K562 (cell line): ENCODE results near the gene CBX2. TPM values are rescaled to one million over a fixed set of nuclear protein-coding genes. Genes with fewer than 3 reads are reported as not detected.

Experiments used
- ATAC-seq: fragments of 200-7000 bp; cut with Tn5 transposase; 3 replicates; pipeline ENCODE4 v1.9.1; 2020; ENCODE audit warnings: moderate library complexity
- BruUV-seq: library from RNA; stranded (reverse); fragments of 400-500 nt; replicated peaks from 2 replicates; lab custom pipeline; 2021; lab: Mats Ljungman, UMichigan
- CTCF ChIA-PET: fragments of 300-600 bp; formaldehyde crosslinking; extraction: SDS; loops from one replicate; lab custom pipeline; 2021; ENCODE audit warnings: low intra/inter-chr PET ratio; lab: Yijun Ruan, JAX
- POLR2A ChIA-PET: fragments of 300-600, 350-650 bp; sonication (Branson Sonifier 250); formaldehyde crosslinking; extraction: SDS; loops from one replicate; lab custom pipeline; 2021; ENCODE audit warnings: antibody characterized with exemption, inconsistent platforms; lab: Yijun Ruan, JAX
- DNase-seq, 4 experiments: peaks; one replicate each; pipeline versions ENCODE4 v3.0.0 to v3.0.0-alpha.2; 2011 to 2018; ENCODE audit warnings: low spot score in 3 of 4, mixed read lengths in 3 of 4; ENCODE audit errors: extremely low read depth in 1 of 4
- FAIRE-seq: peaks from 2 replicates; lab custom pipeline; 2011; peaks lifted over from hg19 to GRCh38; lab: Jason Lieb, UNC
- H2AFZ ChIP-seq: 2 replicates; pipeline ENCODE4 v1.6.0; 2011; ENCODE audit warnings: low read depth, low read length, control low read depth, inconsistent platforms
- H3K27ac ChIP-seq: fragments of 200-600 bp; 3 replicates; pipeline ENCODE4 v1.8.0; 2011; ENCODE audit warnings: low read depth, mild to moderate bottlenecking, control low read depth, inconsistent platforms, low read length, moderate library complexity, mixed read lengths; ENCODE audit errors: extremely low read depth
- H3K27me3 ChIP-seq, 2 experiments: fragments of 300-600 bp in 1 of 2; 2 replicates in 1 of 2; 3 replicates in 1 of 2; pipeline versions ENCODE4 v1.6.0 to v1.8.0; 2011; ENCODE audit warnings: inconsistent platforms in 2 of 2, low read length in 2 of 2, mild to moderate bottlenecking in 1 of 2, mixed read lengths in 1 of 2, moderate library complexity in 1 of 2; ENCODE audit not compliant: control insufficient read depth in 2 of 2, insufficient read depth in 2 of 2
- H3K36me3 ChIP-seq: fragments of 300-600 bp; 3 replicates; pipeline ENCODE4 v1.8.0; 2011; ENCODE audit warnings: mild to moderate bottlenecking, low read length, inconsistent platforms; ENCODE audit not compliant: control insufficient read depth, insufficient read depth
- H3K4me1 ChIP-seq, 2 experiments: fragments of 200-600 bp in 1 of 2; replicated peaks in 1 of 2; 2 replicates in 1 of 2; 3 replicates in 1 of 2; pipeline versions ENCODE4 v1.5.1 to v1.8.0; 2011; ENCODE audit warnings: inconsistent platforms in 2 of 2, low read length in 2 of 2, mild to moderate bottlenecking in 1 of 2, mixed read lengths in 1 of 2, moderate library complexity in 1 of 2; ENCODE audit not compliant: control insufficient read depth in 2 of 2, insufficient read depth in 2 of 2
- H3K4me2 ChIP-seq: 2 replicates; pipeline ENCODE4 v1.6.1; 2011; ENCODE audit warnings: low read length, control low read depth, inconsistent platforms, mixed read lengths; ENCODE audit not compliant: insufficient read depth
- H3K4me3 ChIP-seq: fragments of 200-600 bp; sonication (generic), shearing (Covaris generic); 2 replicates; pipeline ENCODE4 v1.5.1; 2016; ENCODE audit warnings: control low read depth, inconsistent platforms
- H3K79me2 ChIP-seq: fragments of 200-600 bp; 3 replicates; pipeline ENCODE4 v1.8.0; 2011; ENCODE audit warnings: low read length, inconsistent platforms; ENCODE audit not compliant: control insufficient read depth, insufficient read depth
- H3K9ac ChIP-seq, 2 experiments: 2 replicates each; pipeline versions ENCODE4 v1.6.0 to v1.6.1; 2011; ENCODE audit warnings: low read depth in 2 of 2, low read length in 2 of 2, control low read depth in 1 of 2, inconsistent platforms in 1 of 2, mild to moderate bottlenecking in 1 of 2, mixed read lengths in 1 of 2; ENCODE audit not compliant: insufficient read depth in 1 of 2
- H3K9me1 ChIP-seq: one replicate; pipeline ENCODE4 v1.6.0; 2011; ENCODE audit warnings: inconsistent platforms, mild to moderate bottlenecking, low read length, moderate library complexity; ENCODE audit not compliant: control insufficient read depth, insufficient read depth
- H3K9me3 ChIP-seq: replicated peaks from 2 replicates; pipeline ENCODE4 v1.5.1; 2011; ENCODE audit warnings: low read depth, low read length, inconsistent platforms; ENCODE audit not compliant: control insufficient read depth, insufficient read depth
- H4K20me1 ChIP-seq: replicated peaks from 2 replicates; pipeline ENCODE4 v1.6.1; 2011; ENCODE audit warnings: low read length, inconsistent platforms, mixed read lengths; ENCODE audit not compliant: control insufficient read depth, insufficient read depth
- CREB5 ChIP-seq: fragments of 250-450 bp; sonication (Bioruptor Pico); IDR thresholded peaks from 2 replicates; pipeline ENCODE4 v1.5.0; 2020; ENCODE audit warnings: mild to moderate bottlenecking
- CTBP1 ChIP-seq: fragments of 450-650 bp; IDR thresholded peaks from 2 replicates; pipeline ENCODE4 v1.6.1; 2016; ENCODE audit warnings: borderline replicate concordance
- ETS2 ChIP-seq: IDR thresholded peaks from 2 replicates; pipeline ENCODE4 v1.6.1; 2016; ENCODE audit warnings: borderline replicate concordance, missing genetic modification characterization, mild to moderate bottlenecking, moderate library complexity, missing compliant biosample characterization; ENCODE audit not compliant: poor library complexity, severe bottlenecking
- HDAC6 ChIP-seq: IDR thresholded peaks from 2 replicates; pipeline ENCODE4 v1.6.1; 2012; ENCODE audit warnings: low read depth, mild to moderate bottlenecking, control low read depth, inconsistent platforms, low read length, moderate library complexity
- PCBP2 ChIP-seq: fragments of 200-400 bp; formaldehyde crosslinking; IDR thresholded peaks from 2 replicates; pipeline ENCODE4 v1.6.1; 2018; ENCODE audit warnings: low read length, low read depth, mild to moderate bottlenecking, moderate library complexity; ENCODE audit not compliant: poor library complexity, severe bottlenecking
- POLR2G ChIP-seq: fragments of 200-400 bp; formaldehyde crosslinking; IDR thresholded peaks from 2 replicates; pipeline ENCODE4 v1.6.1; 2017; ENCODE audit warnings: low read depth, mild to moderate bottlenecking, antibody characterized with exemption, low read length, moderate library complexity
- PURB ChIP-seq: sonication (generic); formaldehyde crosslinking; IDR thresholded peaks from 2 replicates; pipeline ENCODE4 v1.9.0; 2021; ENCODE audit warnings: low read depth, mild to moderate bottlenecking, missing genetic modification reagents
- RBFOX2 ChIP-seq: fragments of 200-400 bp; formaldehyde crosslinking; IDR thresholded peaks from 2 replicates; pipeline ENCODE4 v1.6.1; 2017; ENCODE audit warnings: low read depth, mild to moderate bottlenecking, low read length, moderate library complexity
- SFPQ ChIP-seq: fragments of 200-400 bp; formaldehyde crosslinking; IDR thresholded peaks from 2 replicates; pipeline ENCODE4 v1.6.1; 2017; ENCODE audit warnings: mild to moderate bottlenecking, low read depth, low read length, moderate library complexity
- TCF7L2 ChIP-seq: fragments of 150-350 bp; IDR thresholded peaks from 2 replicates; pipeline ENCODE4 v1.6.1; 2016; ENCODE audit warnings: low read depth, mild to moderate bottlenecking, low read length, moderate library complexity
- ZBTB43 ChIP-seq: sonication (generic); formaldehyde crosslinking; IDR thresholded peaks from 2 replicates; pipeline ENCODE4 v1.8.0; 2023; ENCODE audit warnings: mild to moderate bottlenecking, missing genetic modification reagents
- WGBS: fragments of 100-300 bp; shearing (Covaris generic); methylation state at CpG from one replicate; pipeline ENCODE4 v1.1.6; 2016; ENCODE audit warnings: low coverage, mixed read lengths; ENCODE audit not compliant: insufficient coverage; ENCODE audit errors: missing lambda C conversion rate; 5-methylcytosine and 5-hydroxymethylcytosine counted together
- in situ Hi-C: fragments of 300-500 bp; cut with MboI; formaldehyde crosslinking; loops from 4 replicates; pipeline ENCODE4 v1.15.0; 2018; ENCODE audit warnings: inconsistent platforms, mixed read lengths
- intact Hi-C: fragments of 100-400 bp; cut with micrococcal nuclease; formaldehyde crosslinking; loops from 2 replicates; pipeline ENCODE4 v1.14.2; 2022
- polyA plus RNA-seq, 8 experiments: library from polyadenylated mRNA; depleted of rRNA in 4 of 8; stranded (reverse) in 5 of 8; unstranded in 3 of 8; fragments of >200 nt; fragmentation: Nextera tagmentation in 2 of 8; fragmentation: Illumina TruSeq in 1 of 8; extraction: Ambion mirVana in 2 of 8; extraction: Trizol in 1 of 8; gene quantifications; 2 replicates each; pipeline versions ENCODE4 v1.2.1 to v1.2.3, GENCODE V29; 2011 to 2014; ENCODE audit warnings: inconsistent platforms in 1 of 8, missing spikeins in 1 of 8
- total RNA-seq, 7 experiments: library from RNA; depleted of rRNA in 6 of 7; stranded (reverse); fragments of >200 nt in 6 of 7; fragmentation: Illumina TruSeq in 2 of 7; extraction: Trizol in 2 of 7; gene quantifications; 2 replicates each; pipeline versions ENCODE4 v1.2.1 to v1.2.3, GENCODE V29; 2011 to 2021; ENCODE audit warnings: low replicate concordance in 1 of 7
- TF ChIP-seq, protein P1 (sequence below): fragments of 250-450 bp; sonication (Bioruptor Pico); IDR thresholded peaks from 2 replicates; pipeline ENCODE4 v1.4.0; 2020; ENCODE audit warnings: borderline replicate concordance

The CBX2 gene
- total and polyA plus RNA-seq, 9 of the 15 experiments (the other 6 are each of a cell fraction or from before 2014, with no cell fraction given): 0.66 to 26.9 (median 13.9) TPM

DNA sequence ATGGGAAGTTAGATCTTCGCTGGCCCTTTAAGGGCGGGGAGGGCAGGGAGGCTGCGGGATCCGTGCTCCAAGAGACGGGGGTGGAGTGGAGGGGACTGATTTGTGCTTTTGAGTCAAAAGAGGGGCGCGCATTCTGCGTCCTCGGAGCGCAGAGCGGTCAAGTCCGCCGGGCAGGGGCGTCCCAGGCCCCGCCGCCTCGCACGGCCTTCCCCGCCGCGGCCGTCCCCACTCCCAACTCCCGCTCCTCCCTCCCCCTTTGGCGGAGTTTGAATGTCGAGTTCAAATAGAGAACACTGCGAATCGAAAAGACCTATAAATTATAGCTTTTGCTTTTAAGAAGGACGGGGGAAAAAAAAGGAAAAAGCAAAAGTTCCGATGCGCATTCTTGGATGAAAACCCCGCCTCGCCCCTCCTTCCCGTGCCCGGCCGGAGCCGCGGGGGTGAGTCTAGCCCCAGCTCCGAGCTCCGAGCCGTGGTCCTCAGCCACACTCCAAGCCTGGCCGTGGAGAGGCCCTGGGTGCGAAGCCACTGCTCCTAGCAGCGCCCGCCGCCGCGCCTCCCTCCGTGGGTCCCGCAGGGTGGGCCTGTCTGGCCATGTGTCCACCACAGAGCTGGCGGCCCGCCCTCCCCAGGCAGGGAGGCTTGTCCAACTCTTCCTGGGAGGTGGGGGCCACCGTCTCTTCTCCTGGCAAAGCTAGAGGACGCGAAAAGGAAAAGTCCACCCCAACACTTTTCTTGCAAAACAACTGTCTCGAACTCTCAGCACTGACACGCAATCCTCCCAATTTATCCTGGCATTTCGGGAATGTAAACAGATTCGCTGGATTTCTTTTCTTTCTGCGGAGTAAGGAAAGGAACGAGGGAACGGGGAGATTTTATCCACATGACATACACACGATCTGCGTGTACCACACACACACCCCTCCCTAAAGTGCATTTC lies 15.3 kb downstream of the CBX2 start:
- ChIA-PET CTCF (no interaction called here), POLR2A (interaction anchor here (0.7 to 1.3 kb wide), 6 partner anchors 10 to 133 kb away, joined by 3 to 9 read pairs (median 4); no protein-coding TSS in a partner anchor)
- ATAC-seq: no peak
- Histone ChIP-seq H3K27ac (no peak overlapping the region), H3K9me3 (no peaks in the 10 kb centered on the region), H2AFZ (no peak overlapping the region), H3K9me1 (no peaks in the 10 kb centered on the region), H3K36me3 (peaks cover 20% of the 10 kb centered on the region; the same call in 2 of the 3 replicates), H4K20me1 (no peaks in the 10 kb centered on the region), H3K4me2 (no peak overlapping the region), H3K4me3 (no peak overlapping the region), H3K27me3 (no peaks in the 10 kb centered on the region), H3K79me2 (peaks cover 20% of the 10 kb centered on the region), H3K4me1 (peaks cover 15 to 64% of the 10 kb centered on the region in 2 experiments), H3K9ac (no peak overlapping the region)
- BruUV-seq: no TSS peak
- 85% methylated on average over 27 of the region's 63 CpGs for WGBS
- FAIRE-seq: peak; percentile 32
- in situ Hi-C loops: loop anchor here (5.0 kb wide), 1 partner anchor 46 kb away; no protein-coding TSS in a partner anchor
- intact Hi-C loops: no loop called here
- DNase-seq: no peak
- TF ChIP-seq RBFOX2: peak; percentile 47
- no peak for TF ChIP-seq CREB5 (CRISPR knock-in tag)
- TF ChIP-seq CTBP1: no peak
- TF ChIP-seq PURB (CRISPR knock-in tag): no peak
- no peak for TF ChIP-seq ZBTB43
- no peak for TF ChIP-seq HDAC6
- TF ChIP-seq ETS2 (tag): no peak
- no peak for TF ChIP-seq PCBP2
- TF ChIP-seq POLR2G: peak; percentile 52
- no peak for TF ChIP-seq TCF7L2
- TF ChIP-seq, protein P1, sequence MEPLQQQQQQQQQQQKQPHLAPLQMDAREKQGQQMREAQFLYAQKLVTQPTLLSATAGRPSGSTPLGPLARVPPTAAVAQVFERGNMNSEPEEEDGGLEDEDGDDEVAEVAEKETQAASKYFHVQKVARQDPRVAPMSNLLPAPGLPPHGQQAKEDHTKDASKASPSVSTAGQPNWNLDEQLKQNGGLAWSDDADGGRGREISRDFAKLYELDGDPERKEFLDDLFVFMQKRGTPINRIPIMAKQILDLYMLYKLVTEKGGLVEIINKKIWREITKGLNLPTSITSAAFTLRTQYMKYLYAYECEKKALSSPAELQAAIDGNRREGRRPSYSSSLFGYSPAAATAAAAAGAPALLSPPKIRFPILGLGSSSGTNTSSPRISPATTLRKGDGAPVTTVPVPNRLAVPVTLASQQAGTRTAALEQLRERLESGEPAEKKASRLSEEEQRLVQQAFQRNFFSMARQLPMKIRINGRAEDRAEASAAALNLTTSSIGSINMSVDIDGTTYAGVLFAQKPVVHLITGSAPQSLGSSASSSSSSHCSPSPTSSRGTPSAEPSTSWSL (CRISPR knock-in tag): no peak
- TF ChIP-seq SFPQ: no peak
